SK-N-SH (cell line): ENCODE measurements around the gene SPECC1L. TPM values are rescaled to one million over a fixed set of nuclear protein-coding genes. Genes with fewer than 3 reads are reported as not detected.

ENCODE experiments used
- CTCF ChIA-PET: fragments of 300-600, 350-600 bp; formaldehyde crosslinking; extraction: SDS; loops from one replicate; lab custom pipeline; 2021; lab: Yijun Ruan, JAX
- POLR2A ChIA-PET: fragments of 350-600 bp; sonication (Branson Sonifier 250); formaldehyde crosslinking; extraction: SDS; loops from one replicate; lab custom pipeline; 2020; ENCODE audit warnings: antibody characterized with exemption, inconsistent platforms; lab: Yijun Ruan, JAX
- DNase-seq: peaks from one replicate; pipeline ENCODE4 v3.0.0; 2012
- H2AFZ ChIP-seq: fragments of 200-600 bp; sonication (generic); 2 replicates; pipeline ENCODE4 v1.8.1; 2016; ENCODE audit warnings: antibody characterized with exemption, mild to moderate bottlenecking, low read depth
- H3F3A ChIP-seq: fragments of 200-600 bp; sonication (generic); replicated peaks from 2 replicates; pipeline ENCODE3; 2016; ENCODE audit warnings: antibody characterized with exemption, mild to moderate bottlenecking; ENCODE audit not compliant: insufficient read depth
- H3K27ac ChIP-seq, 2 experiments: fragments of 200-500 bp in 1 of 2; fragments of 200-600 bp in 1 of 2; sonication (Bioruptor generic) in 1 of 2; sonication (generic), shearing (Covaris generic) in 1 of 2; 2 replicates each; pipeline versions ENCODE4 v1.5.1 to v1.6.1; 2014 to 2016; ENCODE audit warnings: low read depth in 2 of 2, inconsistent platforms in 1 of 2, low read length in 1 of 2, mild to moderate bottlenecking in 1 of 2, mixed read lengths in 1 of 2
- H3K27me3 ChIP-seq: fragments of 200-600 bp; sonication (generic), shearing (Covaris generic); 2 replicates; pipeline ENCODE4 v1.6.1; 2016; ENCODE audit warnings: mixed run types; ENCODE audit not compliant: insufficient read depth
- H3K36me3 ChIP-seq, 2 experiments: fragments of 200-500 bp in 1 of 2; fragments of 200-600 bp in 1 of 2; sonication (Bioruptor generic) in 1 of 2; sonication (generic) in 1 of 2; replicated peaks in 1 of 2; 2 replicates each; pipeline versions ENCODE3 to v1.5.1; 2014 to 2016; ENCODE audit warnings: low read length in 1 of 2, mild to moderate bottlenecking in 1 of 2; ENCODE audit not compliant: insufficient read depth in 2 of 2, control insufficient read depth in 1 of 2
- H3K4me1 ChIP-seq, 2 experiments: fragments of 200-500 bp in 1 of 2; fragments of 200-600 bp in 1 of 2; sonication (Bioruptor generic) in 1 of 2; sonication (generic), shearing (Covaris generic) in 1 of 2; 2 replicates each; pipeline versions ENCODE4 v1.5.1 to v1.6.1; 2014 to 2016; ENCODE audit warnings: low read depth in 1 of 2, low read length in 1 of 2, mixed run types in 1 of 2; ENCODE audit not compliant: insufficient read depth in 2 of 2, control insufficient read depth in 1 of 2
- H3K4me2 ChIP-seq: fragments of 200-600 bp; sonication (generic), shearing (Covaris generic); 2 replicates; pipeline ENCODE4 v1.6.1; 2017; ENCODE audit warnings: mixed run types
- H3K4me3 ChIP-seq, 2 experiments: fragments of 200-500 bp in 1 of 2; fragments of 200-600 bp in 1 of 2; sonication (Bioruptor generic) in 1 of 2; sonication (generic), shearing (Covaris generic) in 1 of 2; 2 replicates each; pipeline versions ENCODE4 v1.5.1 to v1.8.1; 2014 to 2016; ENCODE audit warnings: low read depth in 2 of 2, inconsistent platforms in 1 of 2, low read length in 1 of 2, mild to moderate bottlenecking in 1 of 2, mixed read lengths in 1 of 2, moderate library complexity in 1 of 2
- H3K79me2 ChIP-seq: fragments of 200-600 bp; sonication (generic); 2 replicates; pipeline ENCODE4 v1.8.1; 2017; ENCODE audit warnings: mild to moderate bottlenecking; ENCODE audit not compliant: insufficient read depth
- H3K9ac ChIP-seq: fragments of 200-600 bp; sonication (generic); 2 replicates; pipeline ENCODE4 v1.6.1; 2017; ENCODE audit warnings: mixed run types
- H3K9me2 ChIP-seq: fragments of 200-600 bp; sonication (generic); 2 replicates; pipeline ENCODE4 v1.6.1; 2017; ENCODE audit warnings: mixed run types
- H3K9me3 ChIP-seq: fragments of 200-600 bp; sonication (generic); 2 replicates; pipeline ENCODE4 v1.6.1; 2017; ENCODE audit warnings: mixed run types, mild to moderate bottlenecking, moderate library complexity
- H4K20me1 ChIP-seq: fragments of 200-600 bp; sonication (generic); 2 replicates; pipeline ENCODE4 v1.6.1; 2017; ENCODE audit warnings: mild to moderate bottlenecking, mixed run types; ENCODE audit not compliant: insufficient read depth
- EP300 ChIP-seq, 2 experiments: IDR thresholded peaks; 2 replicates each; pipeline versions ENCODE4 v1.4.0 to v1.6.1; 2012; ENCODE audit warnings: borderline replicate concordance in 1 of 2, low read depth in 1 of 2, low read length in 1 of 2
- FOSL2 ChIP-seq: IDR thresholded peaks from 2 replicates; pipeline ENCODE4 v1.4.0; 2012; ENCODE audit warnings: low read depth, mild to moderate bottlenecking, moderate library complexity, borderline replicate concordance
- GATA2 ChIP-seq: sonication (generic); formaldehyde crosslinking; IDR thresholded peaks from 2 replicates; pipeline ENCODE4 v1.5.0; 2020; ENCODE audit warnings: mild to moderate bottlenecking, missing genetic modification reagents
- TEAD4 ChIP-seq: IDR thresholded peaks from 2 replicates; pipeline ENCODE4 v1.4.0; 2012; ENCODE audit warnings: mild to moderate bottlenecking, borderline replicate concordance; ENCODE audit not compliant: insufficient read depth
- WGBS: methylation state at CpG from one replicate; pipeline ENCODE4 v1.1.6; 2017; ENCODE audit warnings: low lambda C conversion rate; 5-methylcytosine and 5-hydroxymethylcytosine counted together
- polyA plus RNA-seq, 3 experiments: library from polyadenylated mRNA; depleted of rRNA; stranded (reverse); fragments of >200 nt; gene quantifications; 2 replicates each; pipeline ENCODE4 v1.2.3, GENCODE V29; 2012
- TF ChIP-seq, protein P1 (sequence below): fragments of 150-350 bp; IDR thresholded peaks from 2 replicates; pipeline ENCODE4 v1.6.1; 2016; ENCODE audit warnings: mild to moderate bottlenecking, low read depth, low read length
- TF ChIP-seq, protein P2 (sequence below): IDR thresholded peaks from 2 replicates; pipeline ENCODE4; 2012
- TF ChIP-seq, protein P3 (sequence below): IDR thresholded peaks from 2 replicates; pipeline ENCODE4 v1.4.0; 2012; ENCODE audit warnings: low read depth, borderline replicate concordance

Gene SPECC1L
- polyA plus RNA-seq, 1 of the 3 experiments (the other 2 are of a cell fraction) = 22.9 TPM

DNA sequence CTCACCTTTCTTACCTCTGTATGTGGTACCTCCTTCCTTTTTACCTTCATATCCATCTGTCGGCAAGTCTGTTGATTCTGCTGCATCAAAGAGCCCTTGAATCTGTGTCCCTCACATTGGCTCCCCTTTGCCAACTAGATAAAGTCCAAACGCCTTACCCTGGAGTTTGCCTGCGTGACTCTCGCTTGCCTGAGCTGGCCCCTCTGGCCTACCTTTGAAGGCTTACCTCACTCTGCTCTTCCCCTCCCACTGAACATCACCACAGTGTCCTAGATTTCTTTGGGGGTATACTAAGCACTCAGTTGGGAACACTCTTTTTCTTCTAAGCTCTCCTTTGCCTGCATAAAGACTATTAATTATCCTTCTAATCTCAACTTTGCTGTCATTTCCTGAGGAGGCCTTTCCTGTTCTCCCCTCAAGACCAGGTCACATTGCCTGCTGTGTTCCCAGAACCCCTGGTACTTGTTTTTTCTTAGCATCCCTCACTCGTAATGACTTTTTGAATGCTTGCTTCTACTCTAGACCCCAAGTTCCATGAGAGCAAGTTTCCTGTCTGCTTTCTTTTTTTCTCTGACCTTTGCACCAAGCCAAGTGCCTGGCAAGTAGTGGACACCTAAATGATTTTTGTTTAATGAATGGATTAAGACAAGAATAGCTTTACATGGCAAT is 89.0 kb downstream of the SPECC1L start:
- Histone ChIP-seq H3K4me2 (no peak overlapping the region), H3K4me1 (peaks cover 0 to 31% of the 10 kb centered on the region in 2 experiments; a peak in 2 of 4 replicates)
- DNase-seq = no peak

DNA sequence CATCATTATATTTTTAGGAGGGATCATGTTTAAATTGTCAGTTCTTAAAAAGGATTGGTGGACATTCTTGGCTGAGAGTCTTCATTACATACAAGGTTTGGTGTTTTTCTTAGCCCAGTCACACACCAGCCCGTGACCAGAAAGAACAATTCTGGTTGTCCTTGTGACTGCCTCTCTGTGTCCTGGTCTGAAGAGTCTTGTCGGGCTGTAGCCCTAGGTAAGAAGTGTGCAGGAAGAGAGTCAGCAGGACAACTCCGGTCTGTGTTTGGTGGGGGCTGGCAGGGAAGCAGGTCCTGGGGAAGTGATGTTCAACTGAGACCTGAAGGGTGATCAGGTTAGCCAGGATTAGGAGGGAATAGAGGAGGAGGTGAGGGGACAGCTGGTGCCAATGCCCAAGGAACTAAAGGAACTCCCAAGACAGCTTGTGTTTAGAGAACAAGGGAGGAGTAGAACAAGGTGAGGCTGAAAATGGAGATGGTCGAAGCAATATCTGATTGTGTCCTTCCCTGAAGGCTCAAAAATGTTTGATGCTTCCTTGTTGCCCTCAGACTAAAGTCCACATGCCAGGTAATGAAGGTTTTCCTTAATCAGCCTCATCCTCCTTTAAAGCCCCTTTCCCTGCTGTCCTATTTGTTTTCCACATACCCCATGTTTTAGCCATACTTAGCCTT is 91.5 kb downstream of the SPECC1L start:
- 85% methylated on average over 4 of the region's 4 CpGs for WGBS
- H3F3A ChIP-seq = no peaks in the 10 kb centered on the region

More for the DNA sequence above, 89.0 kb downstream of the SPECC1L start:
- TF ChIP-seq GATA2 (CRISPR knock-in tag) = no peak
- TF ChIP-seq, protein P1, sequence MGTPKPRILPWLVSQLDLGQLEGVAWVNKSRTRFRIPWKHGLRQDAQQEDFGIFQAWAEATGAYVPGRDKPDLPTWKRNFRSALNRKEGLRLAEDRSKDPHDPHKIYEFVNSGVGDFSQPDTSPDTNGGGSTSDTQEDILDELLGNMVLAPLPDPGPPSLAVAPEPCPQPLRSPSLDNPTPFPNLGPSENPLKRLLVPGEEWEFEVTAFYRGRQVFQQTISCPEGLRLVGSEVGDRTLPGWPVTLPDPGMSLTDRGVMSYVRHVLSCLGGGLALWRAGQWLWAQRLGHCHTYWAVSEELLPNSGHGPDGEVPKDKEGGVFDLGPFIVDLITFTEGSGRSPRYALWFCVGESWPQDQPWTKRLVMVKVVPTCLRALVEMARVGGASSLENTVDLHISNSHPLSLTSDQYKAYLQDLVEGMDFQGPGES = no peak
- TF ChIP-seq, protein P2, sequence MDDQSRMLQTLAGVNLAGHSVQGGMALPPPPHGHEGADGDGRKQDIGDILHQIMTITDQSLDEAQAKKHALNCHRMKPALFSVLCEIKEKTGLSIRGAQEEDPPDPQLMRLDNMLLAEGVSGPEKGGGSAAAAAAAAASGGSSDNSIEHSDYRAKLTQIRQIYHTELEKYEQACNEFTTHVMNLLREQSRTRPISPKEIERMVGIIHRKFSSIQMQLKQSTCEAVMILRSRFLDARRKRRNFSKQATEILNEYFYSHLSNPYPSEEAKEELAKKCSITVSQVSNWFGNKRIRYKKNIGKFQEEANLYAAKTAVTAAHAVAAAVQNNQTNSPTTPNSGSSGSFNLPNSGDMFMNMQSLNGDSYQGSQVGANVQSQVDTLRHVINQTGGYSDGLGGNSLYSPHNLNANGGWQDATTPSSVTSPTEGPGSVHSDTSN = no peak
- TF ChIP-seq TEAD4 = no peak
- TF ChIP-seq, protein P3, sequence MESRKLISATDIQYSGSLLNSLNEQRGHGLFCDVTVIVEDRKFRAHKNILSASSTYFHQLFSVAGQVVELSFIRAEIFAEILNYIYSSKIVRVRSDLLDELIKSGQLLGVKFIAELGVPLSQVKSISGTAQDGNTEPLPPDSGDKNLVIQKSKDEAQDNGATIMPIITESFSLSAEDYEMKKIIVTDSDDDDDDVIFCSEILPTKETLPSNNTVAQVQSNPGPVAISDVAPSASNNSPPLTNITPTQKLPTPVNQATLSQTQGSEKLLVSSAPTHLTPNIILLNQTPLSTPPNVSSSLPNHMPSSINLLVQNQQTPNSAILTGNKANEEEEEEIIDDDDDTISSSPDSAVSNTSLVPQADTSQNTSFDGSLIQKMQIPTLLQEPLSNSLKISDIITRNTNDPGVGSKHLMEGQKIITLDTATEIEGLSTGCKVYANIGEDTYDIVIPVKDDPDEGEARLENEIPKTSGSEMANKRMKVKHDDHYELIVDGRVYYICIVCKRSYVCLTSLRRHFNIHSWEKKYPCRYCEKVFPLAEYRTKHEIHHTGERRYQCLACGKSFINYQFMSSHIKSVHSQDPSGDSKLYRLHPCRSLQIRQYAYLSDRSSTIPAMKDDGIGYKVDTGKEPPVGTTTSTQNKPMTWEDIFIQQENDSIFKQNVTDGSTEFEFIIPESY = no peak
- TF ChIP-seq, all 33 proteins: peak for 0
- POLR2A ChIA-PET = no interaction called here
- WGBS = 89% methylated on average over 5 of the region's 5 CpGs
- Histone ChIP-seq H3K27ac (peak overlapping the region in 1 of 2 experiments; percentile 80; a peak in 2 of 4 replicates), H3K79me2 (peaks cover 10% of the 10 kb centered on the region; the same call in 1 of the 2 replicates), H3K27me3 (no peaks in the 10 kb centered on the region), H3K9me3 (no peaks in the 10 kb centered on the region), H3F3A (no peaks in the 10 kb centered on the region), H3K9ac (no peak overlapping the region), H2AFZ (no peak overlapping the region), H3K36me3 (peaks cover 40 to 67% of the 10 kb centered on the region in 2 experiments), H4K20me1 (no peaks in the 10 kb centered on the region), H3K9me2 (no peaks in the 10 kb centered on the region), H3K4me3 (no peak overlapping the region)
- CTCF ChIA-PET = interaction anchor here (1.4 kb wide), 1 partner anchor 170 kb away, joined by 3 read pairs; no protein-coding TSS in a partner anchor

More for the DNA sequence above, 91.5 kb downstream of the SPECC1L start:
- Histone ChIP-seq H3K9me2 (no peaks in the 10 kb centered on the region), H3K4me2 (no peak overlapping the region), H2AFZ (no peak overlapping the region), H3K27ac (peak overlapping the region in 1 of 2 experiments; percentile 36; a peak in 1 of 4 replicates), H3K9me3 (no peaks in the 10 kb centered on the region), H3K79me2 (peaks cover 16% of the 10 kb centered on the region; the same call in 1 of the 2 replicates), H4K20me1 (no peaks in the 10 kb centered on the region), H3K9ac (no peak overlapping the region), H3K4me3 (no peak overlapping the region), H3K36me3 (peaks cover 39 to 59% of the 10 kb centered on the region in 2 experiments), H3K4me1 (peaks cover 0 to 17% of the 10 kb centered on the region in 2 experiments; a peak in 2 of 4 replicates), H3K27me3 (no peaks in the 10 kb centered on the region)
- TF ChIP-seq EP300 (IDR thresholded peaks at IDR 0.05; ENCODE audit: borderline replicate concordance in 1 of 2, low read depth in 1 of 2, low read length in 1 of 2) (no peak), FOSL2 (no peak)
- POLR2A ChIA-PET = no interaction called here
- CTCF ChIA-PET = interaction anchor here (0.7 kb wide), 1 partner anchor 27 kb away, joined by 3 read pairs; no protein-coding TSS in a partner anchor
- DNase-seq = no peak
